HUDEP-2 (cell line): ENCODE results near the gene CMIP.

Experiments
- DNase-seq, 76 experiments: peaks; one replicate each; lab custom pipeline; 2025; ENCODE audit not compliant: unreplicated experiment in 76 of 76; lab: John Stamatoyannopoulos, UW

Gene CMIP

GRCh38 chr16:81595629-81596292, 151.2 kb downstream of the CMIP start:
- no peak for DNase-seq

DNA sequence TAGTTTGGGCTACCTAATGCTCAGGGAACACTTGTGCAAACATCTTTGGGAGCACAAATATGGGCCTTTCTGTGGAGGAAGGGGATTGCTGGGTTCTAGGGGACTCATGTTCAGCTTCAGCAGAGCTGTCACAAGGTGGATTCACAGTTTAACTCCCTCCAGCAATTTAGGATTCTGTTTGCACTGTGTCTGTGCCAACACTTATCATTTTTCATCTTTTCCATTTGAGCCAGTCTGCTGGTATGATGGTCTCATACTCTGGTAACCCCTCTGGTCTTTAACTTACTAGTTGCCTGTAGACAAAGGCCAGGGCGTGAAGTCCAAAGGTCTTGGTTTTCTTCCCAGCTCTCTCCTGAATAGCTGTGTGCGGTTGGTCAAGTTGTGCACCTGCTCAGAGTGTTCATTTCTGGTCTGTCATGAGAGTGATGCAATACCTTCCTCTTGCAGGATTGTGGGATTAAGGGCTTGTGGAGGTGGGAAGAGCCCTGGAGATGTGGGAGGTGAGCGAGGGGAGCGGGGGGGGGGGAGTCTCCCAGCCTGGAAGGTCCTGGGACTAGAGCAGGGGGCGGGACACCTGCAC, 152.6 kb downstream of the CMIP start:
- DNase-seq: no peak

DNA sequence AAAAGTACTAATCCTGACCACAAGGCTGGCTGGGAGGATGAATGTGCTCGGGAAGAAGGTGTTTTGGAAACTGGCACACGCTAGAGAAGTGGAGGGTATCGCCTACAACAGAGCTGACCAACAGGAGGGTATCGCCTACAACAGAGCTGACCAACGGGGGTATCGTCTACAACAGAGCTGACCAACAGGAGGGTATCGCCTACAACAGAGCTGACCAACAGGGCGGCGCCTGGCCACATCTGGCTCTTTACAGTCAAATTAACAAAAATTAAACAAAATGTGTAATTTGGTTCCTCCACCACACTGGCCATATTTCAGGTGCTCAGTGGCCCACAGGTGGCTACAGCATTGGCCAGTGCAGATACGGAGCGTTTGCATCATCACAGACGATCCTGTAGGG, 153.5 kb downstream of the CMIP start:
- DNase-seq: no peak

- no peak for DNase-seq
Observed at GRCh38 chr16:81599034-81599744, 154.6 kb downstream of the CMIP start.

GRCh38 chr16:81600275-81600674, 155.7 kb downstream of the CMIP start:
- DNase-seq: no peak

DNA sequence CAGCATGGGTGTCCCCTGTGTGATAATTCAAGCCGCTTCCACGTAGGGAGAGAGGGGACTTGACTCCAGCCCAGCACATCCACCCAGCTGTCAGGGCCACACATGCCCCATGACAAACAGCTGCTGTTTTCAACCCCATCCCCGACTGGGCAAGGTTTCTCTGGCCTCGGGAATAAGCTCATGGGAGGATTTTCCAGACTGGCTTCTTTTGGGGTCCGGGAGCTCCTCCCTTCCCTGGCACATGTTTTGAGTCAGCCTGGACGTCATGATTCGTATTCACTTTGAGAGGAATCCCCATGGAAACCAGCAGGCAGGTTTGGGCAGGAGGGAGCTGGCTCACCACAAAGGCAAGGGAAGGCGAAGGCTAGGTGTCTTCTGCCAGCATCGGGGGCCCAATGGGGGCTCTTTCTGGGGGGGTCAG, 156.4 kb downstream of the CMIP start:
- DNase-seq: no peak

GRCh38 chr16:81601601-81602255, 157.1 kb downstream of the CMIP start:
- DNase-seq: no peak

- DNase-seq: no peak
Observed at GRCh38 chr16:81602256-81602776, 157.7 kb downstream of the CMIP start.

DNA sequence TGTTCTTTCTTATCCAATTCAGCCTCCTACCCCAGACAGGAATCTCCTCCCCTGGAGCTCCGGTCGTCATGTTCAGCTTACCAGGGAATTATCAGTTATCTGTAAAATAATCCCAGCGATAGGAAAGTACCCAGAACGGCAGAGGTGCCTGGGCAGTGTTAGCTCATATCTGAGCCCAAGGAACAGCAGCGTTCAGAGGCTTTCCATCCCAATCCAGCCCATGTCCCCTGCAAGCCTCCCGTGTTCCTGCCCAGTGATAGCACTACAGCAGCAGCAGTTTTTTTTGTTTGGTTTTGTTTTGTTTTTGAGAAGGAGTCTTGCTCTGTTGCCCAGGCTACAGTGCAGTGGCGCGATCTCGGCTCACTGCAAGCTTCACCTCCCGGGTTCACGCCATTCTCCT, 158.2 kb downstream of the CMIP start:
- DNase-seq: no peak

GRCh38 chr16:81604960-81605383, 160.4 kb downstream of the CMIP start:
- DNase-seq: no peak

DNA sequence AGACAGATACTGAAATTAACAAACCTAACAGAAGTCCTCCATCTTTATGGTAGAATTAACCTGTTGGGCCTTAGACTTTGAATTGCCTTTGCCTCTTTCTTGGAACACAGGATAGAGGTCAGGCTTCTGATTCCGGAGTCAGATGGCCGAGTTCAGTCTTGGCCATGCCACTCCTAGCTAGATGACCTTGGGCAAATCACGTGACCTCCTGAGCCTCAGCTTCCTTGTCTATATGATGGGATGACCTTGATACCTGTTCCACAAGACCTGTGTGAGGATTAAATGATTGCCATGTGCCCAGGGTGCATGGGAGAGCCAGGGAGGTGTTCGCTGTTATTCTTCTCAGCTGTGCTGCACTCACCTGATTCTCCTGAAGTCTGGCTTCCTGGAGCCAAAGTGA, 161.4 kb downstream of the CMIP start:
- DNase-seq: no peak

DNA sequence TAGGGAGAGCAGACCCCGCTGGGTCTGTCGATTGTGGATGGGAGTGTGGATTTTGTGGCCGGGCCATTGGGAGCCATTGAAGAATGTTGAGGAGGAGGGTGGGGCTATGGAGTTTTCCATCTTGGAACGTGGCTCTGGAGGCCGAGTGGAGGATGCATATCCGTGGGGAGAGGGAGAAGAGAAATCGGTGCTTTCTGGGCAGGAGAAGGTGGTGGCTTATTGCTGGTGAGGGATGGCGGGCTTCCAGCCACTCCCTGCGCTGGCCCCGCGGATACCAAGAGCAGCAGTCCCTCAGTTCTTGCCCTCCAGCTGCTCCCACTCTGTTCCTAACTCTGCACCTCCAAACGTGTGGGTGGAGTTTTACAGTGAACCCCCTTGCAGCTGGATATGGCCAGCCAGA, 162.4 kb downstream of the CMIP start:
- DNase-seq: no peak

GRCh38 chr16:81607805-81608522, 163.4 kb downstream of the CMIP start:
- no peak for DNase-seq

DNA sequence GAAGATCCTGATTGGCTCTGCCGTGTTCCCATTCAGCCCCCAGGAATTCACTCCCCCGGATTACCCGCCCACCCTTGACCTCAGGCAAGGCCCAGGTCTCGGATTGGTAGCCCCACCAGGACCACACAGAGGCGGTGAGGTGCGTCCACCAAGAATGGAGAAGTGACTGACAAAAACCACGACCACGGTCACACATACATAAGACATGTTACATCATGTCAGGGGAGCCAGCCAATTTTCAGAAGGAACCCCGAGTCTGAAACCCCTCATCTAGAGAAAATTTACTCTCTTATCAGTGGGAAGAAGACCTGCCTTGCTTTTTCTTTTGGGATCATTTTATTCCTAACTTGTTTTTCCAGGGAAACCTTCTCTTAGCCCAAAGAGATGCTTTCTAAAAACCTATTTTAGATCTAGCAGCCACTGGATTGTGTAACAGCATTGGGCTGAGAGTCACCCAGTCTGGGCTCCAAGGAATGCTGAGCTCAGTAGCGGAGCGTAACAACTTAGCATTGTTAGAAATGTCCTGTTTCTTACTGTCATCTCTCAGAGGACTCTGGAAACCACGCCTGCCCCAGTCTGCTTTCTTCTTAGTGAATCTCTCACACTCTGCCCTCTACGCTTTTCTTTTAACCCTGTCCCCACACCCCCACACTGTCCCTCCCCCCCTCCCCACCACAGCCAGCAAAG, 164.1 kb downstream of the CMIP start:
- no peak for DNase-seq

DNA sequence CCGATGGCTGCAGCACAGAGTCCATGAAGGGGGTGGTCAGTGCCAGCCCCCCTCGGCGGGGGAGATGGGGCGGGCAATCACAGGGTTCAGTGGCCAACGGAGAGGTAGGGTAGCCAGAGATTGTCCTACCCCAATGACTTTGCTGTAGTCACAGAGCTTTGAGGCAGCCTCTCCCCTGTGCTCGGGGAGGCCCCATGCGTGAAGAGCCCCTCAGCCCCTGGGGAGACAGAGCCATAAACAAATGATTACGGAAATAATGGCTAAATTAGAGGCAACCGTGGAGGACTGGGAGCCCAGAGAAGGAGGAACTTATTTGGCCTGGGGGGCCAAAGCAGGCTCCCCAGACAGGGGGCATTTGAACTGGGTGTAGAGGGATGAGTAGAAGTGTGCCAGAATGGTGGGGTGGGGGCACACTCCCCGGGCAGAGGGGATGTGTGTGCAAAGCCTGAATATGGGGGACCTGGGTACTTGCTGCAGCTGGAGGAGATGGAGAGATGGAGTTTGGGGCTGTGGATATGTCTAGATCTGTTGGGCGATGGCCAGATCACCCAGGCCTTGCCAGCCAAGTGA, 164.8 kb downstream of the CMIP start:
- DNase-seq: no peak

DNA sequence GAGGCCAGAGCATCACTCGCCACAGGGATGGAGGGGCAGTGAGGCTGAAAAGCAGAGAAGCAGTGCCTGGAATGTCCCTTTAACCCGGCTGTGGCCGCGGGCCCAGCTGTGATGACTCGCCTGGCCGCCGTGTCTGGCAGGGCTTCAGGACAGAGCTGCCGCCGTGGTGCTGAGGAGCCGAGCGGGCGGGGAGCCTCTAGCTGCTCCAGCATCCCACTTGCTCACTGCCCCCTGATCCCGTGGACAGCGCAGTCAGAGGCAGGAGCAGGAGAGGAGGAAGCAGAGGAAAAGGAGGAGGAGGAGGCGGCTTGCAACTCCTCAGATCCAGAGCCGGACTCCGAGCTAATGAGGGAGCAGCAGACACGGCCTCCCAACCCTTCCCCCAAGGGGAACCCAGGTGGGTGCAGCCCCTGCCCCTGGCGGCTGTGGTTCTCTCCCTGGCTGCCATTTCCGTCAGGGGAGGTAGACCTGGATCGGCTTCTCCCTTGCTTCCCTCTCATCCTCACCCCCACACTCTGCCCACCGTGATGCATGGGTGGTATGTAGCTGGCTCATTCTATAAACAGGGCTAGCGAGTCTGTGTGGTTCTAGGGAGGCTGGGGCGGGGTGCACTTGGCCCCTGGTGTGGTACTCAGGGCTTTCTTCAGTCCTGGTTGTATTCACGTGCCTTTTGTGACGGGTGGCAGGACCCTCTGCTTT, 165.7 kb downstream of the CMIP start:
- peak in 8 of 76 experiments; percentile 2 to 30 (median 12) for DNase-seq

GRCh38 chr16:81610936-81611335, 166.3 kb downstream of the CMIP start:
- no peak for DNase-seq

DNA sequence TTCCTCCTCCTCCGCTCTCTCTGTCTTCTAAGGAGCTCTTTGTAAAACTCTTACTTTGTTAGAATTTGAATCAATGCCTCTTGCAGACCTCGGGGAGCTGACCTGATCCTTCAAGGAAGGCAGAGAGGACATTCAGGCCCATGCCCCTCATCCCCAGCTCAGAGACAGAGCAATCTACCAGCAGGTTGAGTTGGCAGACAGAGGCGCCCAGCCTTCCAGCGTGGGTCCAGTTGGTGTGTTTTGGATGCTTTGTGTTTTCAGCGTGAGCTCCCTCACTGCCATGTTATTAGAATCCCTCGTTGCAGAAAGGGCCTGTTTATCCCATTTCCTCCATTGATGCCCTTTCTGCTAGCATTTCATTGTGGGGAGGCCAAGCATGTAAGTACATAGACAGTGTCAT, 167.1 kb downstream of the CMIP start:
- DNase-seq: no peak
